Measurements from ENCODE around the gene MYLIP. TPM values are rescaled to one million over a fixed set of nuclear protein-coding genes. Genes with fewer than 3 reads are reported as not detected.

The MYLIP gene
- total and polyA plus RNA-seq, 8 donors, result 2.3 to 43.1 (median 13.7) TPM

- Histone ChIP-seq H3K4me1 (peaks cover 0 to 17% (median 3%) of the 10 kb centered on the region in 4 donors), H3K27me3 (no peaks in the 10 kb centered on the region), H3K9me3 (no peaks in the 10 kb centered on the region), H3K27ac (no peak overlapping the region), H3K36me3 (no peaks in the 10 kb centered on the region), H3K4me3 (no peak overlapping the region)
- DNase-seq, result no peak
- intact Hi-C loops (cut with DNase I; ENCODE audit: low total_unique reads), result no loop called here
- TF ChIP-seq, protein P1, sequence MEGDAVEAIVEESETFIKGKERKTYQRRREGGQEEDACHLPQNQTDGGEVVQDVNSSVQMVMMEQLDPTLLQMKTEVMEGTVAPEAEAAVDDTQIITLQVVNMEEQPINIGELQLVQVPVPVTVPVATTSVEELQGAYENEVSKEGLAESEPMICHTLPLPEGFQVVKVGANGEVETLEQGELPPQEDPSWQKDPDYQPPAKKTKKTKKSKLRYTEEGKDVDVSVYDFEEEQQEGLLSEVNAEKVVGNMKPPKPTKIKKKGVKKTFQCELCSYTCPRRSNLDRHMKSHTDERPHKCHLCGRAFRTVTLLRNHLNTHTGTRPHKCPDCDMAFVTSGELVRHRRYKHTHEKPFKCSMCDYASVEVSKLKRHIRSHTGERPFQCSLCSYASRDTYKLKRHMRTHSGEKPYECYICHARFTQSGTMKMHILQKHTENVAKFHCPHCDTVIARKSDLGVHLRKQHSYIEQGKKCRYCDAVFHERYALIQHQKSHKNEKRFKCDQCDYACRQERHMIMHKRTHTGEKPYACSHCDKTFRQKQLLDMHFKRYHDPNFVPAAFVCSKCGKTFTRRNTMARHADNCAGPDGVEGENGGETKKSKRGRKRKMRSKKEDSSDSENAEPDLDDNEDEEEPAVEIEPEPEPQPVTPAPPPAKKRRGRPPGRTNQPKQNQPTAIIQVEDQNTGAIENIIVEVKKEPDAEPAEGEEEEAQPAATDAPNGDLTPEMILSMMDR (IDR thresholded peaks at IDR 0.05), result no peak
- no peak for TF ChIP-seq EP300 (IDR thresholded peaks at IDR 0.05)
- TF ChIP-seq POLR2A (IDR thresholded peaks at IDR 0.05), result no peak
- TF ChIP-seq POLR2AphosphoS5 (IDR thresholded peaks at IDR 0.05), result no peak
- WGBS, 5 donors, result 76 to 85% (median 80%) methylated on average over 4 of the region's 4 CpGs
Measured at GRCh38 chr6:16092140-16092539, 36.7 kb upstream of the MYLIP start.

GRCh38 chr6:16092990-16093389, 35.9 kb upstream of the MYLIP start:
- Histone ChIP-seq H3K4me1 (peaks cover 3 to 23% (median 4%) of the 10 kb centered on the region in 4 donors), H3K36me3 (no peaks in the 10 kb centered on the region), H3K27ac (no peak overlapping the region), H3K27me3 (no peaks in the 10 kb centered on the region), H3K4me3 (no peak overlapping the region), H3K9me3 (no peaks in the 10 kb centered on the region)
- WGBS, 5 donors, result 64 to 77% (median 72%) methylated on average over 5 of the region's 5 CpGs
- intact Hi-C loops (cut with DNase I; ENCODE audit: low total_unique reads), result no loop called here
- DNase-seq, result no peak
- TF ChIP-seq POLR2A (IDR thresholded peaks at IDR 0.05) (no peak), EP300 (IDR thresholded peaks at IDR 0.05) (no peak)
- TF ChIP-seq, protein P1 (IDR thresholded peaks at IDR 0.05), result no peak

DNA sequence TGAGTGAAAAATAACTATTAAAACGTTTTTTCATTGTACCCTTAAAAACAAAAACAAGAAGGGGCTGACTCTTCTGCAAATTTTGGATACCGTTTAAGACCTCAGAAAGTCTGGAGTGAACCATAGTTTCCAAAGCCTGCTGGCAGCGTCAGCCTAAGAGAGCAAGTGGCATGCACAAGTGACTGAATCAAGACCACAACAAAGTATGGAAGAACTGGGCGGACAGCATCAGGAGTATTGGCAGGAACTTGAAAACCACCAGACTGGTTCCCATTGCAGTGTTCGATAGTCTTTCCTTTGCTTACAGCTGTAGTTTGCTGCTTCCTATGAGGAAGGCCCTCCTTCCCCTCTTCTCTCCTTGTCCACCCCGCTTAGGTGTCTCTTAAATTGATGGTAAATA, 33.7 kb upstream of the MYLIP start:
- no peak for TF ChIP-seq EP300 (IDR thresholded peaks at IDR 0.05)
- no peak for TF ChIP-seq POLR2AphosphoS5 (IDR thresholded peaks at IDR 0.05)
- TF ChIP-seq, protein P1 (IDR thresholded peaks at IDR 0.05), result no peak
- no peak for TF ChIP-seq POLR2A (IDR thresholded peaks at IDR 0.05)
- Histone ChIP-seq H3K27me3 (no peaks in the 10 kb centered on the region), H3K9me3 (no peaks in the 10 kb centered on the region), H3K36me3 (no peaks in the 10 kb centered on the region), H3K4me1 (peaks cover 0 to 26% (median 6%) of the 10 kb centered on the region in 4 donors), H3K27ac (no peak overlapping the region), H3K4me3 (no peak overlapping the region)
- intact Hi-C loops (cut with DNase I; ENCODE audit: low total_unique reads), result no loop called here
- DNase-seq, result no peak
- WGBS, 5 donors, result 77 to 81% (median 80%) methylated on average over 6 of the region's 6 CpGs

GRCh38 chr6:16097382-16098171, 31.3 kb upstream of the MYLIP start:
- Histone ChIP-seq H3K27ac (no peak overlapping the region), H3K4me1 (peaks cover 1 to 29% (median 6%) of the 10 kb centered on the region in 4 donors), H3K9me3 (no peaks in the 10 kb centered on the region), H3K4me3 (no peak overlapping the region), H3K27me3 (no peaks in the 10 kb centered on the region), H3K36me3 (no peaks in the 10 kb centered on the region)
- 83 to 93% (median 86%) methylated on average over 6 of the region's 6 CpGs for WGBS, 5 donors
- DNase-seq, result no peak
- TF ChIP-seq POLR2AphosphoS5 (IDR thresholded peaks at IDR 0.05), result no peak
- intact Hi-C loops (cut with DNase I; ENCODE audit: low total_unique reads), result no loop called here

- no peak overlapping the region for H3K4me3 ChIP-seq
- TF ChIP-seq POLR2A (IDR thresholded peaks at IDR 0.05) (no peak), POLR2AphosphoS5 (IDR thresholded peaks at IDR 0.05) (no peak), EP300 (IDR thresholded peaks at IDR 0.05) (no peak)
- TF ChIP-seq, protein P1 (IDR thresholded peaks at IDR 0.05), result no peak
- peaks cover 3 to 35% (median 7%) of the 10 kb centered on the region in 4 donors for H3K4me1 ChIP-seq
- WGBS, 5 donors, result 62 to 76% (median 70%) methylated on average over 5 of the region's 5 CpGs
- no peaks in the 10 kb centered on the region for H3K27me3 ChIP-seq
- no peaks in the 10 kb centered on the region for H3K9me3 ChIP-seq
- intact Hi-C loops (cut with DNase I; ENCODE audit: low total_unique reads), result no loop called here
- DNase-seq, result no peak
- no peak overlapping the region for H3K27ac ChIP-seq
- no peaks in the 10 kb centered on the region for H3K36me3 ChIP-seq
Measured at GRCh38 chr6:16098211-16098610, 30.7 kb upstream of the MYLIP start.
